ENCODE results near the gene POLA1.

Gene POLA1

GRCh38 chrX:24877854-24878650 is 184.3 kb downstream of the POLA1 start:
- DNase-seq: no peak

- DNase-seq: no peak
Measured at GRCh38 chrX:24879679-24880078, 186.0 kb downstream of the POLA1 start.

GRCh38 chrX:24886916-24887315 is 193.2 kb downstream of the POLA1 start:
- no peak for DNase-seq

- DNase-seq: no peak
Measured at GRCh38 chrX:24890677-24891076, 197.0 kb downstream of the POLA1 start.

DNA sequence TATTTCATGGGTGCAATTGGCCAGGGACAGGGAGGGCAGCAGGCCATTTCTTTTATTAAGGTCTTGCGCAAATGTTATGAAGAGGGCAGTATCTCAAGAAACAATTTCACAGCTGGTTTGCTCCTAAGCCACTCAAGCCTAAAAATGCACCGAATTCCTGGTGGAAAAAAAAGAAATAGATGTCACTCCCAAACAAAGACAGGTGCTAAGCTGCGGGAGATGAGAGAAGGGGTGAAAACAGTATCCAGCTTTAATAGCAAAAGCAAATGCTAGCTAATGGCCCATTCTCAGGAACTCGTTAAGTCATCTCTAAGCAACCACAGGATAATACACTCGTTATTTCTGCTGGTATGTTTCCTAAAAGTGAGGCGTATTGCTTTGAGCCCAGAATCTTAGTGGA is 205.7 kb downstream of the POLA1 start:
- no peak for DNase-seq

DNA sequence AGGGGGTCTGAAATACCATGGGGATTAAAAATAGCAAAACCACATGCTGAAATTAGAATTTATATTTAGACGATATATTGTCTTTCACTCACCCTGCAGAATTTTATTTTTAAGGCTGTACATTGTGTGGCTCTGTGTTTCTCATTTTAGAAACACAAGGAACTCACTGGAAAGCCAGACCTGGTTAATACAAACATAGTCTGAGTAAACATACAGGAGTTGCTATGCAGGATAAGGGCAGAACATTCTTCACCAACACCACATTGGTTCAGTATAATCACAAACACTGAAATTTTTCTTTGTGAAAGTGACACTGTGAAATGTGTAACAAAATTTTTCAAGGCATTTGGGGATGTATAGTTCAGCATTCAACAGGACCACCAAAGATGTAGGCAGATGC is 206.5 kb downstream of the POLA1 start:
- no peak for DNase-seq

- no peak for DNase-seq
Measured at GRCh38 chrX:24902806-24903205, 209.1 kb downstream of the POLA1 start.

GRCh38 chrX:24918715-24919114 is 225.0 kb downstream of the POLA1 start:
- no peak for DNase-seq

GRCh38 chrX:24920769-24921168 is 227.1 kb downstream of the POLA1 start:
- no peak for DNase-seq

- no peak for DNase-seq
Measured at GRCh38 chrX:24925430-24925829, 231.7 kb downstream of the POLA1 start.

- DNase-seq: no peak
Measured at GRCh38 chrX:24927372-24927771, 233.7 kb downstream of the POLA1 start.

- DNase-seq: no peak
Measured at GRCh38 chrX:24928114-24928513, 234.4 kb downstream of the POLA1 start.

GRCh38 chrX:24934279-24934678 is 240.6 kb downstream of the POLA1 start:
- no peak for DNase-seq

- no peak for DNase-seq
Measured at GRCh38 chrX:24945009-24945408, 251.3 kb downstream of the POLA1 start.

DNA sequence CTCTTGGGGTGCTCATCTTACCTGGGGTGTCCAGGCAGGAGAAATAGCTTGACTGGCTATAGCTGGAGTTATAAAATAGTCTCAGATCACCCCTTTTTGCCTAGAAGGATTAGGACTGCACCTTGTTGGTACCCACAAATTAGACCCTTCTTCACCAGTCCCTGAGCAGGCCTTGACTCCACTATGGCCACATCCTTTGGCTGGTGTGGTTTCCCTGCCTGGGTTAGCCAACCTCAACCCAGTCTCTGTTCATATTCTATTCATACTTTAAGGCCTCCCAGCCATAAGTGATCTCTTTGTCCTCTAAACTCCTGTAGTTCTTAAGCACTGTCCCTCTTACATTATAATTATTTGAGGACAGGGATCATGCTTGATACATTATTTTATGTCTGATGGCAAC is 252.7 kb downstream of the POLA1 start:
- DNase-seq: no peak

DNA sequence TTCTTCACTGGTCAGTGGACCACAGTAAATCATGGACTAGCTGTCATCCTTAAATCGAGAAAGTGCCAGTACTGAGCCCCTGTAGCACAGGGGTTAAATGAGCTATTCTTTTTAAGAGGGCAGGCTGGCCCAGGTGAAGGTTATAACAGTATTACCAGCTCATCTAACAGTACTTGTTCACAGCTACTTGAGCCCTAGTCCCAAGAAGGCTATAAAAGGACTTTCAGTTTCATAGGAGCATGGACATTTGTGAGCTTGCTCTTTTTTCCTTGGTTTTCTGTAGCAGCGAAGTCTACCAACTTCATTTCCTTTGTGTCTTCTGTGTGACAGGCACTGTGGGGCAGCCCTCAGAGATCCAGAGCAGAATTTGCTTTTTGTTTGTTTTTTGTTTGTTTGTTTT is 261.0 kb downstream of the POLA1 start:
- no peak for DNase-seq

DNA sequence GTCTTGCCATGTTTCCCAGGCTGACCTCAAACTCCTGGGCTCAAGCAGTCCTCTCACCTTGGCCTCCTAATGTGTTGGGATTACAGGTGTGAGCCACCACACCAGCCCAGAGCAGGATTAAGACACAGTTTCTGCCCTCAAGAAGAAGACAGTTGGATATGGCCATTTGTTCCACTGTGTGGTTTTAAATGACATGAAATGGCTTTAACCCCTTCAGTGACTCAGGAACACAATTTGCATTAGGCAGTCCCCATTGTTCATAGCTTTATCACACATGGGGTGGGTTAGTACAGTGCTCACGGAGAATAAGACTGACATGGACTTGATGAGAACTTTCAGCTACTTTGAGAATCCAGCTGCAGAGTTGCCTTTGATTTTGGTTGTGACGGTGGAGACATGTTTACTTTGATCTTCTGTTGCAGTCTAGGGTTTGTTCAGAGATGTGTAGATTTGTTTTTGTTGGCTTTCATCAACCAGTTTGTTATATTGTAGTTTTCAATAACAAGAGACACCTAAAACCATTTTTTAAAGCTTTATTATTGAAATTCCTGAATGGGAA is 261.7 kb downstream of the POLA1 start:
- DNase-seq: no peak

- no peak for DNase-seq
Measured at GRCh38 chrX:24956828-24957227, 263.1 kb downstream of the POLA1 start.

- no peak for DNase-seq
Measured at GRCh38 chrX:24961809-24962208, 268.1 kb downstream of the POLA1 start.

DNA sequence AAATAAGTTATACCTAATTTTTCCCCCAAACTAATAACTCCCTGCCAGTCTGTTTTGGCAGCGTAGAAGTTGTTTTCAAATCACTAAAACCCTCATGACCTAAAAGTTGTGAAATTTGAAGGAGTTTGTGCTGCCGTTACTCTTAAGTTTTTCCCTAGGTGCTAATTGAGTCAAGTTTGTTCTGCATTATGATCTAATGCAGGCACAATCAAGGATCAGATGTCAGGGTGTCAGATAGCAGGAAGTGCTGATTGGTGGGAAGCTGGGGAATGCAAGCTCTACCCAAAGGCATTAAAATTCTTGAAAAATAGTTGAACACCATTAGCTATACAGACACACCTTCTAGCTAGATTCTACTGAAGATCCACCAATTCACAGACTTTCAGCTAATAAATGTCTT is 270.1 kb downstream of the POLA1 start:
- no peak for DNase-seq

- DNase-seq: no peak
Measured at GRCh38 chrX:24965372-24965771, 271.7 kb downstream of the POLA1 start.

- DNase-seq: no peak
Measured at GRCh38 chrX:24969812-24970211, 276.1 kb downstream of the POLA1 start.

GRCh38 chrX:24979081-24979480 is 285.4 kb downstream of the POLA1 start:
- no peak for DNase-seq

- no peak for DNase-seq
Measured at GRCh38 chrX:24981030-24981429, 287.3 kb downstream of the POLA1 start.

Data from stimulated activated CD4-positive, alpha-beta T cell treated with anti-CD3 and anti-CD28 coated beads, Interleukin-15, amount 100 ng/mL, for 24 hours (primary cell).